Right atrium auricular region (tissue), 2 donors: ENCODE measurements around the gene A3GALT2. TPM values are rescaled to one million over a fixed set of nuclear protein-coding genes. Genes with fewer than 3 reads are reported as not detected.

ENCODE experiments used
- DNase-seq: peaks from one replicate; pipeline ENCODE4 v3.0.0-alpha.2; 2019; ENCODE audit warnings: low spot score
- H3K27ac ChIP-seq, 2 donors: fragments of 200-600 bp; sonication (generic); 1 replicate in 1 of 2; 2 replicates in 1 of 2; pipeline ENCODE4 v1.5.1; 2016 to 2019
- H3K27me3 ChIP-seq, 2 donors: fragments of 200-600 bp; sonication (generic); one replicate each; pipeline versions ENCODE4 v1.5.1 to v1.6.0; 2017 to 2019
- H3K36me3 ChIP-seq: fragments of 200-600 bp; sonication (generic); one replicate; pipeline ENCODE4 v1.5.1; 2016
- H3K4me1 ChIP-seq, 2 donors: fragments of 200-600 bp; sonication (generic); one replicate each; pipeline versions ENCODE4 v1.5.1 to v1.6.0; 2017 to 2019
- H3K4me3 ChIP-seq, 2 donors: fragments of 200-600 bp; sonication (generic); 1 replicate in 1 of 2; 2 replicates in 1 of 2; pipeline ENCODE4 v1.5.1; 2017 to 2019; ENCODE audit warnings: mild to moderate bottlenecking in 1 of 2, moderate library complexity in 1 of 2
- H3K9me3 ChIP-seq, 2 donors: fragments of 200-600 bp; sonication (generic); one replicate each; pipeline ENCODE4 v1.5.1; 2019
- CTCF ChIP-seq, 2 donors: fragments of 200-600 bp; sonication (generic); IDR thresholded peaks; one replicate each; pipeline ENCODE4 v1.5.1; 2019; ENCODE audit warnings: antibody characterized with exemption in 2 of 2
- total RNA-seq, 2 donors: library from RNA; depleted of rRNA; stranded (reverse); fragments of >200 nt; gene quantifications; one replicate each; pipeline ENCODE4 v1.1.0, GENCODE V29; 2016

Gene A3GALT2
- total RNA-seq, 2 donors from 2014 or later, result not detected

- Histone ChIP-seq H3K4me3 (no peak overlapping the region), H3K27me3 (no peaks in the 10 kb centered on the region), H3K36me3 (peaks cover 9% of the 10 kb centered on the region), H3K4me1 (peaks cover 0 to 70% of the 10 kb centered on the region in 2 donors), H3K9me3 (no peaks in the 10 kb centered on the region), H3K27ac (no peak overlapping the region)
- DNase-seq, result no peak
- TF ChIP-seq CTCF (IDR thresholded peaks at IDR 0.05), result no peak
These were observed 54.1 kb downstream of the A3GALT2 start for GRCh38 chr1:33266766-33267165.

DNA sequence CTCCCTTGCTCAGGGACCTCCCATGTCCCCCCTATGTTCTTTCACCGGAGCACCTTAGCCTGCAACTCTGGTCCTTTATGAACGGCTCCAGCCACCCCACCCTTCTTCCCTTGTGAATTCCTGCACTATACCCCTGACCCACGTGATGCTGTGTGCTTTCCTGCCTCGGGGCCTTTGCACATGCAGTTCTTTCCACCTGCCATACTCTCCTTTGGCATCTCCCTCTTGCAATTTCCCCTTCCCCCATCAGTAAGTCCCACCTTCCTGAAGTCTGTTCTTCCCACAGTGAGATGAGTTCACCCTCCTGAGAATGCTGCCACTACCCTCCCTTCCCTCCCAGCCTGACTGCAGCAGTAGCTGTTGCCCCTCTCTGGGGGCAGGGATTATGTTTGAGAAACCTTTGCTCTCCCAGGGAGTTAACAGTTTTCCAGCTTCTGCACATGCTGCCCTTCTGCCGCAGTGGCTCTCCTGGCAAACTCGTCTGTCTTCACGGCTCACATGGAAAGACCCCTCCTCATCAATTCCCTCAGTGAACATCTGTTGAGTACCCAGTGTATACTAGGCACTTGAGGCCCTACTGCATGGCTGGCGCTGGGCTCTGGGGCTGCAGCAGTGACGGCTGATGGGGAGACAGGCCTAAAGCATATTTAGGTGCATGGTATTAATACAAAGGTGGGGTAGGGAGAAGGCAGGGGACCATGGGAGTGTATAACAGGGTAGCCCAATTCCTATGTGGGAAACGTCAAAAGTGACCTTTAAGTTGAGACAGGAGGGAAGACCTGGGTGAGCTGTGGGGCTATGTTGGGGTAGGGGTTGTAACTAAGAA is 54.9 kb downstream of the A3GALT2 start:
- peaks cover 9% of the 10 kb centered on the region for H3K36me3 ChIP-seq
- peaks cover 0 to 77% of the 10 kb centered on the region in 2 donors for H3K4me1 ChIP-seq
- H3K27ac ChIP-seq, result no peak overlapping the region
- no peaks in the 10 kb centered on the region for H3K27me3 ChIP-seq
- no peak overlapping the region for H3K4me3 ChIP-seq
- no peaks in the 10 kb centered on the region for H3K9me3 ChIP-seq
- no peak for TF ChIP-seq CTCF (IDR thresholded peaks at IDR 0.05)
- DNase-seq, result no peak

DNA sequence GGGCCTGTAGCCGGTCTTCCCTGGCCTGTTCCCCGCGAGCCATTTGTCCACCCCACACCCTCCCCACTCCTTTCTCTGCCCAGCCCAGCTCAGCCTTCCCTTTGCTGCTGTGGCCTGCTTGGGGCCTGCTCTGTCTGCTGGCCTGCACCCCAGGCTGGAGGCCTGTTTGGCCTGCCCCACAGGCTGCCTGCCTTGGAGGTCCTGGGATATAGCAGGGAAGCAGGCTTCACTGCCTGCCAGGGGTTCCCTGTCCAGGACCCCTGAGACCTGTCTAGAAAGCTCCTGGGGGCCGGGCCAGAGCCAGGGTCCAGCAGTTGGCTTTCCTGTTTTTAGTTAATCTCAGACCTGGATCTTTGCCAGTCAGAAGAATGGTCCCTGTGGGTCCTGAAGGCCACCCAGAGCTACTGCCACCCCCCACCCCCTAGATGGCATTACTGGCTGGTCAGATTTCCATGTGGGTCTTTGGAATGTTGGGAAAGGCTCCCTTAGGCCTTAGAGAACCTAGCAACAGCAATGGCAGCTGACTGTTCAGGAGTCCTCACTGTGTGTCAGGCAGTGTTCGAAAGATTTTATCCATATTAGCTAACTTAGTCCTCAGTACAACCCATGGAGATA is 56.9 kb downstream of the A3GALT2 start:
- Histone ChIP-seq H3K36me3 (no peaks in the 10 kb centered on the region), H3K9me3 (no peaks in the 10 kb centered on the region), H3K27me3 (no peaks in the 10 kb centered on the region), H3K4me3 (no peak overlapping the region), H3K4me1 (peaks cover 0 to 81% of the 10 kb centered on the region in 2 donors), H3K27ac (peak overlapping the region in 1 of 2 donors; percentile 29)
- TF ChIP-seq CTCF (IDR thresholded peaks at IDR 0.05), result no peak
- DNase-seq, result no peak

DNA sequence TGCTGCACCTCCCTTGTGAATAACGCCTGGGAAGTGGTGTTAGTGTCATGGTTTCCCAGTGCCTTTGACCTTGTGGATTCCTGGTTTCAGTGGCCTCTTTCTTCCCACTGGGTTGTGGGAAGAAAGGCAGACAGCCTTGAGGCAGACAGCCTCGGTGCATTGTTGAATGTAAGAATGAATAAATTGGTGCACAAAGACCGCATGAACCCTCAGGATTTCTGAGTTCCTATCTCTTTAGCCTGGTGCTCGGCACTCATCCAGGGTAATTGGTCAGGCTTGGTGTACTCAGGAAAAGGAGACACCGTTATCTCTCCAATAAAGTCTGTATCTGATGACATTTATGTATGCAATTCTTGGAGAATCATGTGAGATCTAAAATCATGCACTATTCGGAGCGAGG is 59.6 kb downstream of the A3GALT2 start:
- Histone ChIP-seq H3K27ac (no peak overlapping the region), H3K27me3 (no peaks in the 10 kb centered on the region), H3K4me3 (no peak overlapping the region), H3K36me3 (no peaks in the 10 kb centered on the region), H3K4me1 (peaks cover 0 to 82% of the 10 kb centered on the region in 2 donors), H3K9me3 (no peaks in the 10 kb centered on the region)
- no peak for TF ChIP-seq CTCF (IDR thresholded peaks at IDR 0.05)
- no peak for DNase-seq

GRCh38 chr1:33260439-33260838 is 60.5 kb downstream of the A3GALT2 start:
- H3K27me3 ChIP-seq, result no peaks in the 10 kb centered on the region
- no peak for DNase-seq
- no peak for TF ChIP-seq CTCF (IDR thresholded peaks at IDR 0.05)
- H3K4me3 ChIP-seq, result no peak overlapping the region
- no peak overlapping the region for H3K27ac ChIP-seq
- no peaks in the 10 kb centered on the region for H3K9me3 ChIP-seq
- H3K36me3 ChIP-seq, result no peaks in the 10 kb centered on the region
- H3K4me1 ChIP-seq, result peaks cover 0 to 76% of the 10 kb centered on the region in 2 donors
